SJCRH30 (cell line): ENCODE results near the gene BORCS5. TPM values are rescaled to one million over a fixed set of nuclear protein-coding genes. Genes with fewer than 3 reads are reported as not detected.

Experiments
- total RNA-seq: library from RNA; depleted of rRNA; stranded (reverse); fragments of >200 nt; shearing (Covaris generic); gene quantifications from 2 replicates; pipeline ENCODE4 v1.2.3, GENCODE V29; 2014; rRNA removed

Gene BORCS5
- total RNA-seq, 1 experiment from 2014 or later, result 5.2 TPM

Other genes with a start within 250 kb of the BORCS5 start
- 31.6 and 32.2 TPM in 2 replicates for gene LRP6, start 90.0 kb upstream of the BORCS5 start, total RNA-seq
- not detected in 2 replicates for gene MANSC1, start 6.8 kb upstream of the BORCS5 start, total RNA-seq
- gene DUSP16, start 205.8 kb downstream of the BORCS5 start, total RNA-seq, result 5.0 and 5.3 TPM in 2 replicates